H1 (cell line): Measurements from ENCODE around the gene RNF13. TPM values are rescaled to one million over a fixed set of nuclear protein-coding genes. Genes with fewer than 3 reads are reported as not detected.

Experiments used
- CTCF ChIA-PET: fragments of 300-600 bp; sonication (Branson Sonifier 250); formaldehyde crosslinking; loops from one replicate; lab custom pipeline; 2021; ENCODE audit not compliant: partially characterized antibody; lab: Charles Lee
- POLR2A ChIA-PET: fragments of 300-600 bp; sonication (Branson Sonifier 250); formaldehyde crosslinking; loops from one replicate; lab custom pipeline; 2021; ENCODE audit warnings: inconsistent platforms; ENCODE audit not compliant: partially characterized antibody; lab: Charles Lee
- DNase-seq, 2 experiments: peaks; one replicate each; pipeline versions ENCODE4 v3.0.0 to v3.0.0-alpha.2; 2010 to 2022; ENCODE audit warnings: low spot score in 2 of 2, low read depth in 1 of 2, mixed read lengths in 1 of 2
- FAIRE-seq: peaks from 2 replicates; lab custom pipeline; 2011; peaks lifted over from hg19 to GRCh38; lab: Jason Lieb, UNC
- H2AFZ ChIP-seq: 2 replicates; pipeline ENCODE4 v1.8.1; 2012; ENCODE audit warnings: low read length, inconsistent platforms
- H2AK5ac ChIP-seq: 2 replicates; pipeline ENCODE4 v1.6.1; 2013; ENCODE audit warnings: low read depth, low read length
- H2BK120ac ChIP-seq: replicated peaks from 2 replicates; pipeline ENCODE3; 2013; ENCODE audit warnings: low read depth, low read length, inconsistent platforms
- H2BK12ac ChIP-seq: 2 replicates; pipeline ENCODE4 v1.6.1; 2013; ENCODE audit warnings: low read depth, low read length
- H2BK15ac ChIP-seq: 2 replicates; pipeline ENCODE4 v1.6.1; 2013; ENCODE audit warnings: low read length
- H2BK20ac ChIP-seq: 2 replicates; pipeline ENCODE4 v1.6.1; 2013; ENCODE audit warnings: low read length
- H2BK5ac ChIP-seq: 2 replicates; pipeline ENCODE4 v1.6.1; 2013; ENCODE audit warnings: low read depth, low read length
- H3K14ac ChIP-seq: 2 replicates; pipeline ENCODE4 v1.6.1; 2013; ENCODE audit warnings: inconsistent platforms; ENCODE audit not compliant: insufficient read length
- H3K18ac ChIP-seq: 2 replicates; pipeline ENCODE4 v1.6.1; 2013; ENCODE audit warnings: low read length; ENCODE audit errors: extremely low read depth
- H3K23ac ChIP-seq: 2 replicates; pipeline ENCODE4 v1.6.1; 2013; ENCODE audit warnings: inconsistent platforms; ENCODE audit not compliant: insufficient read length
- H3K23me2 ChIP-seq: 2 replicates; pipeline ENCODE4 v1.6.1; 2013; ENCODE audit warnings: low read depth, low read length
- H3K27ac ChIP-seq: 2 replicates; pipeline ENCODE4 v1.6.1; 2011; ENCODE audit warnings: low read depth, low read length, inconsistent platforms
- H3K27me3 ChIP-seq, 4 experiments: replicated peaks in 1 of 4; 1 replicate in 1 of 4; 2 replicates in 3 of 4; pipeline versions ENCODE4 v1.6.1 to v1.8.1; 2011 to 2013; ENCODE audit warnings: low read length in 3 of 4, mild to moderate bottlenecking in 3 of 4, inconsistent platforms in 2 of 4, mixed read lengths in 2 of 4, moderate library complexity in 1 of 4; ENCODE audit not compliant: control insufficient read depth in 3 of 4, insufficient read depth in 3 of 4; ENCODE audit errors: extremely low read depth in 1 of 4
- H3K36me3 ChIP-seq, 4 experiments: 2 replicates each; pipeline versions ENCODE4 v1.6.1 to v1.8.1; 2011 to 2013; ENCODE audit warnings: mild to moderate bottlenecking in 4 of 4, low read length in 3 of 4, moderate library complexity in 2 of 4, control low read depth in 1 of 4, inconsistent platforms in 1 of 4; ENCODE audit not compliant: insufficient read depth in 4 of 4, control insufficient read depth in 2 of 4
- H3K4ac ChIP-seq: replicated peaks from 2 replicates; pipeline ENCODE3; 2013; ENCODE audit warnings: low read length, low read depth, mixed read lengths, inconsistent platforms; ENCODE audit not compliant: insufficient read length
- H3K4me1 ChIP-seq, 4 experiments: replicated peaks in 1 of 4; 1 replicate in 1 of 4; 2 replicates in 3 of 4; pipeline versions ENCODE4 v1.6.1 to v1.8.1; 2011 to 2013; ENCODE audit warnings: low read length in 3 of 4, inconsistent platforms in 2 of 4, mixed read lengths in 1 of 4; ENCODE audit not compliant: insufficient read depth in 4 of 4, control insufficient read depth in 3 of 4
- H3K4me2 ChIP-seq, 2 experiments: 2 replicates each; pipeline versions ENCODE4 v1.6.1 to v1.8.1; 2011 to 2013; ENCODE audit warnings: low read depth in 2 of 2, low read length in 2 of 2, control low read depth in 1 of 2, inconsistent platforms in 1 of 2, mild to moderate bottlenecking in 1 of 2; ENCODE audit not compliant: insufficient read depth in 1 of 2
- H3K4me3 ChIP-seq, 4 experiments: fragments of 200-600, 300-600 bp in 1 of 4; sonication (generic), shearing (Covaris generic), sonication (Bioruptor Twin) in 1 of 4; 2 replicates each; pipeline versions ENCODE4 v1.5.1 to v1.8.1; 2011 to 2016; ENCODE audit warnings: low read length in 4 of 4, low read depth in 3 of 4, control low read depth in 2 of 4, inconsistent platforms in 2 of 4, mild to moderate bottlenecking in 2 of 4, mixed read lengths in 1 of 4, moderate library complexity in 1 of 4; ENCODE audit not compliant: insufficient read depth in 2 of 4; ENCODE audit errors: extremely low read depth in 1 of 4
- H3K56ac ChIP-seq: replicated peaks from 2 replicates; pipeline ENCODE3; 2013; ENCODE audit warnings: low read depth, mild to moderate bottlenecking, mixed read lengths, low read length, inconsistent platforms; ENCODE audit not compliant: insufficient read length
- H3K79me1 ChIP-seq: 2 replicates; pipeline ENCODE4 v1.6.1; 2013; ENCODE audit warnings: low read depth, low read length, control low read depth
- H3K79me2 ChIP-seq, 2 experiments: 2 replicates each; pipeline versions ENCODE4 v1.6.1 to v1.8.1; 2012 to 2013; ENCODE audit warnings: low read length in 2 of 2, mild to moderate bottlenecking in 2 of 2, inconsistent platforms in 1 of 2; ENCODE audit not compliant: insufficient read depth in 2 of 2, control insufficient read depth in 1 of 2
- H3K9ac ChIP-seq, 4 experiments: replicated peaks in 1 of 4; 1 replicate in 1 of 4; 2 replicates in 3 of 4; pipeline versions ENCODE4 v1.6.1 to v1.8.1; 2011 to 2013; ENCODE audit warnings: low read depth in 3 of 4, low read length in 3 of 4, control low read depth in 2 of 4, mild to moderate bottlenecking in 2 of 4, moderate library complexity in 2 of 4, inconsistent platforms in 1 of 4; ENCODE audit errors: extremely low read depth in 1 of 4
- H3K9me3 ChIP-seq, 2 experiments: 2 replicates each; pipeline versions ENCODE4 v1.6.1 to v1.8.1; 2012 to 2013; ENCODE audit warnings: mild to moderate bottlenecking in 2 of 2, moderate library complexity in 2 of 2, control low read depth in 1 of 2, inconsistent platforms in 1 of 2, low read depth in 1 of 2, low read length in 1 of 2, mixed read lengths in 1 of 2; ENCODE audit not compliant: insufficient read depth in 2 of 2
- H4K20me1 ChIP-seq, 2 experiments: replicated peaks in 1 of 2; 2 replicates each; pipeline versions ENCODE3 to v1.8.1; 2011 to 2013; ENCODE audit warnings: inconsistent platforms in 2 of 2, low read length in 2 of 2, mild to moderate bottlenecking in 1 of 2; ENCODE audit not compliant: insufficient read depth in 2 of 2, control insufficient read depth in 1 of 2
- H4K5ac ChIP-seq: 2 replicates; pipeline ENCODE4 v1.6.1; 2013; ENCODE audit warnings: low read length, low read depth, mixed read lengths, inconsistent platforms; ENCODE audit not compliant: insufficient read length
- H4K8ac ChIP-seq: 2 replicates; pipeline ENCODE4 v1.8.0; 2013; ENCODE audit warnings: mild to moderate bottlenecking, moderate library complexity, low read length, inconsistent platforms; ENCODE audit not compliant: insufficient read depth; ENCODE audit errors: extremely low read depth
- H4K91ac ChIP-seq: replicated peaks from 2 replicates; pipeline ENCODE3; 2013; ENCODE audit warnings: low read length, mixed read lengths, inconsistent platforms; ENCODE audit not compliant: insufficient read length
- RAD21 ChIP-seq, 2 experiments: IDR thresholded peaks in 1 of 2; conservative IDR thresholded peaks in 1 of 2; 2 replicates each; pipeline ENCODE4 v1.6.1; 2011; ENCODE audit warnings: low read depth in 2 of 2, low read length in 2 of 2, improper control_type of control experiment in 1 of 2, inconsistent platforms in 1 of 2, mild to moderate bottlenecking in 1 of 2, moderate library complexity in 1 of 2
- SIN3A ChIP-seq, 2 experiments: IDR thresholded peaks in 1 of 2; conservative IDR thresholded peaks in 1 of 2; 2 replicates each; pipeline ENCODE4 v1.6.1; 2011 to 2012; ENCODE audit warnings: low read length in 2 of 2, improper control_type of control experiment in 1 of 2, low read depth in 1 of 2, mild to moderate bottlenecking in 1 of 2
- WGBS, 2 experiments: shearing (Covaris generic) in 1 of 2; methylation state at CpG; one replicate each; pipeline versions ENCODE4 v1.1.6 to v1.1.7; 2013 to 2015; ENCODE audit warnings: low lambda C conversion rate in 2 of 2, mixed read lengths in 2 of 2, inconsistent platforms in 1 of 2, low coverage in 1 of 2, missing lambda C conversion rate in 1 of 2; ENCODE audit not compliant: insufficient replicate concordance in 2 of 2, insufficient coverage in 1 of 2, insufficient read length in 1 of 2; ENCODE audit errors: extremely low coverage in 1 of 2, missing lambda C conversion rate in 1 of 2; 5-methylcytosine and 5-hydroxymethylcytosine counted together
- polyA plus RNA-seq, 7 experiments: library from polyadenylated mRNA; depleted of rRNA in 3 of 7; stranded (reverse) in 5 of 7; unstranded in 2 of 7; fragments of >200 nt in 5 of 7; fragments of 200-250 nt in 2 of 7; gene quantifications; 1 replicate in 5 of 7; 2 replicates in 1 of 7; 4 replicates in 1 of 7; pipeline versions ENCODE4 v1.2.1 to v1.2.3, GENCODE V29; 2011 to 2013; ENCODE audit warnings: missing spikeins in 2 of 7, mixed read lengths in 2 of 7
- total RNA-seq: library from RNA; stranded (reverse); fragmentation: NEBNext Ultra II Directional; extraction: Animal tissue kit (Norgen Biotek cat#: 25700); gene quantifications from 2 replicates; pipeline ENCODE4 v1.2.1, GENCODE V29; 2021
- TF ChIP-seq, protein P1 (sequence below), 3 experiments: IDR thresholded peaks; 1 replicate in 2 of 3; 2 replicates in 1 of 3; pipeline versions ENCODE4 v1.5.1 to v1.6.1; 2011; ENCODE audit warnings: low read length in 3 of 3, mild to moderate bottlenecking in 3 of 3, inconsistent platforms in 2 of 3, low read depth in 1 of 3, moderate library complexity in 1 of 3; ENCODE audit not compliant: insufficient read depth in 1 of 3; ENCODE audit errors: control extremely low read depth in 1 of 3

Gene RNF13
- total and polyA plus RNA-seq, 2 of the 8 experiments (the other 6 are each of a cell fraction or from before 2014, with no cell fraction given), result 19.4 to 35.4 TPM

DNA sequence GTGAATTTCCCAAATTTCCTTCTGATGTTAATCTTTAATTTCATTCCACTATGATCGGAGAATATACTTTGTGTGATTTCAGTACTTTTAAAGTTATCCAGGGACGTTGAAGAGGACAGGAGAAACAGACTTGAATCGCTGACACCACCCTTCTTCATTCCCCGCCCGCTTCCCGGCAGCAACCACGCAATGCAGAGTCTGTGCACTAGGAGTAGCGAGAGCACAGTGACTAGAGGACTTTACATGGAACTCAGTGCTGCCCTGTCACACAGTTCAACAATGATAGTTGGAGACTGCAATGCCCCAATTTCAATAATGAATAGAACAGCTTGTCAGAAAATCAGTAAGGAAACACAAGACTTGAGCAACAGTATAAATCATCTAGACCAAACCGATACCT lies 73.9 kb downstream of the RNF13 start:
- 79% methylated on average over 9 of the region's 9 CpGs; no CpG with 5 or more reads in 1 of the 2 experiments for WGBS, 2 experiments
- H3K4ac ChIP-seq, result no peak overlapping the region
- H3K14ac ChIP-seq, result no peak overlapping the region
- H4K8ac ChIP-seq, result no peak overlapping the region
- no peaks in the 10 kb centered on the region for H3K9me3 ChIP-seq
- TF ChIP-seq SIN3A (conservative IDR thresholded peaks at IDR 0.05 in 1 of 2, IDR thresholded peaks at IDR 0.05 in 1 of 2; ENCODE audit: low read depth in 1 of 2, low read length in 2 of 2) (no peak), RAD21 (IDR thresholded peaks at IDR 0.05 in 1 of 2, conservative IDR thresholded peaks at IDR 0.05 in 1 of 2; ENCODE audit: low read depth in 2 of 2, low read length in 2 of 2) (peak; percentile 21 to 29; a peak in 2 of 4 replicates)
- TF ChIP-seq, protein P1, sequence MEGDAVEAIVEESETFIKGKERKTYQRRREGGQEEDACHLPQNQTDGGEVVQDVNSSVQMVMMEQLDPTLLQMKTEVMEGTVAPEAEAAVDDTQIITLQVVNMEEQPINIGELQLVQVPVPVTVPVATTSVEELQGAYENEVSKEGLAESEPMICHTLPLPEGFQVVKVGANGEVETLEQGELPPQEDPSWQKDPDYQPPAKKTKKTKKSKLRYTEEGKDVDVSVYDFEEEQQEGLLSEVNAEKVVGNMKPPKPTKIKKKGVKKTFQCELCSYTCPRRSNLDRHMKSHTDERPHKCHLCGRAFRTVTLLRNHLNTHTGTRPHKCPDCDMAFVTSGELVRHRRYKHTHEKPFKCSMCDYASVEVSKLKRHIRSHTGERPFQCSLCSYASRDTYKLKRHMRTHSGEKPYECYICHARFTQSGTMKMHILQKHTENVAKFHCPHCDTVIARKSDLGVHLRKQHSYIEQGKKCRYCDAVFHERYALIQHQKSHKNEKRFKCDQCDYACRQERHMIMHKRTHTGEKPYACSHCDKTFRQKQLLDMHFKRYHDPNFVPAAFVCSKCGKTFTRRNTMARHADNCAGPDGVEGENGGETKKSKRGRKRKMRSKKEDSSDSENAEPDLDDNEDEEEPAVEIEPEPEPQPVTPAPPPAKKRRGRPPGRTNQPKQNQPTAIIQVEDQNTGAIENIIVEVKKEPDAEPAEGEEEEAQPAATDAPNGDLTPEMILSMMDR (IDR thresholded peaks at IDR 0.05; ENCODE audit: control extremely low read depth in 1 of 3, insufficient read depth in 1 of 3, low read depth in 1 of 3, low read length in 3 of 3), result peak in 2 of 3 experiments; percentile 36 to 48; a peak in 2 of 4 replicates
- H2AFZ ChIP-seq, result no peak overlapping the region
- no peak overlapping the region for H3K23ac ChIP-seq
- H3K4me2 ChIP-seq, result no peak overlapping the region
- H3K27ac ChIP-seq, result no peak overlapping the region
- H2BK12ac ChIP-seq, result no peak overlapping the region
- H2BK20ac ChIP-seq, result no peak overlapping the region
- no peak overlapping the region for H3K9ac ChIP-seq
- H2BK15ac ChIP-seq, result no peak overlapping the region
- no peak overlapping the region for H4K91ac ChIP-seq
- POLR2A ChIA-PET, result no interaction called here
- H2AK5ac ChIP-seq, result no peak overlapping the region
- H2BK5ac ChIP-seq, result no peak overlapping the region
- FAIRE-seq (no peak), DNase-seq (no peak)
- H3K79me2 ChIP-seq, result no peaks in the 10 kb centered on the region
- no peak overlapping the region for H4K5ac ChIP-seq
- H4K20me1 ChIP-seq, result no peaks in the 10 kb centered on the region
- no peaks in the 10 kb centered on the region for H3K4me1 ChIP-seq
- no peak overlapping the region for H2BK120ac ChIP-seq
- H3K4me3 ChIP-seq, result no peak overlapping the region
- no peaks in the 10 kb centered on the region for H3K27me3 ChIP-seq
- no peak overlapping the region for H3K56ac ChIP-seq
- no peak overlapping the region for H3K18ac ChIP-seq
- H3K79me1 ChIP-seq, result no peaks in the 10 kb centered on the region
- H3K36me3 ChIP-seq, result no peaks in the 10 kb centered on the region
- CTCF ChIA-PET, result interaction anchor here (0.9 to 1.0 kb wide), 3 partner anchors 9 to 49 kb away, joined by 3 to 4 read pairs (median 3); no protein-coding TSS in a partner anchor
- H3K23me2 ChIP-seq, result no peaks in the 10 kb centered on the region
